ENCODE results near the gene WFIKKN2. TPM values are rescaled to one million over a fixed set of nuclear protein-coding genes. Genes with fewer than 3 reads are reported as not detected.
"Not testable (repeated sequence)": the region's sequence is repeated elsewhere in the genome, so short reads cannot be mapped to it uniquely, and the experiment has no call there.

The WFIKKN2 gene
- total RNA-seq, result not detected in 2 replicates

- intact Hi-C loops (cut with micrococcal nuclease), result no loop called here
Measured at GRCh38 chr17:50835301-50836234, at the start of gene WFIKKN2. TSS of gene WFIKKN2 (plus strand) at chr17:50835586. CDS start at chr17:50835938, 352 bp downstream.

- intact Hi-C loops (cut with micrococcal nuclease), result no loop called here
Measured at GRCh38 chr17:50785946-50786570, 49.3 kb upstream of the WFIKKN2 start.

GRCh38 chr17:50787106-50787505, 48.3 kb upstream of the WFIKKN2 start:
- intact Hi-C loops (cut with micrococcal nuclease), result no loop called here

- intact Hi-C loops (cut with micrococcal nuclease), result no loop called here
Measured at GRCh38 chr17:50790618-50791017, 44.8 kb upstream of the WFIKKN2 start.

GRCh38 chr17:50792132-50792531, 43.3 kb upstream of the WFIKKN2 start:
- intact Hi-C loops (cut with micrococcal nuclease), result no loop called here

GRCh38 chr17:50793007-50793406, 42.4 kb upstream of the WFIKKN2 start:
- intact Hi-C loops (cut with micrococcal nuclease), result no loop called here

- intact Hi-C loops (cut with micrococcal nuclease), result no loop called here
Measured at GRCh38 chr17:50794361-50794760, 41.0 kb upstream of the WFIKKN2 start.

- intact Hi-C loops (cut with micrococcal nuclease), result no loop called here
Measured at GRCh38 chr17:50797135-50797810, 38.1 kb upstream of the WFIKKN2 start.

GRCh38 chr17:50798424-50799288, 36.7 kb upstream of the WFIKKN2 start:
- intact Hi-C loops (cut with micrococcal nuclease), result no loop called here

- intact Hi-C loops (cut with micrococcal nuclease), result no loop called here
Measured at GRCh38 chr17:50799582-50799981, 35.8 kb upstream of the WFIKKN2 start.

GRCh38 chr17:50800196-50800700, 35.1 kb upstream of the WFIKKN2 start:
- intact Hi-C loops (cut with micrococcal nuclease), result no loop called here

GRCh38 chr17:50802609-50803571, 32.5 kb upstream of the WFIKKN2 start:
- intact Hi-C loops (cut with micrococcal nuclease), result no loop called here

- intact Hi-C loops (cut with micrococcal nuclease), result no loop called here
Measured at GRCh38 chr17:50803676-50804075, 31.7 kb upstream of the WFIKKN2 start.

- intact Hi-C loops (cut with micrococcal nuclease), result not testable (repeated sequence)
Measured at GRCh38 chr17:50804749-50805475, 30.5 kb upstream of the WFIKKN2 start.

- intact Hi-C loops (cut with micrococcal nuclease), result no loop called here
Measured at GRCh38 chr17:50805486-50805885, 29.9 kb upstream of the WFIKKN2 start.

- intact Hi-C loops (cut with micrococcal nuclease), result no loop called here
Measured at GRCh38 chr17:50806141-50806643, 29.2 kb upstream of the WFIKKN2 start.

- intact Hi-C loops (cut with micrococcal nuclease), result no loop called here
Measured at GRCh38 chr17:50807009-50807408, 28.4 kb upstream of the WFIKKN2 start.

GRCh38 chr17:50807675-50808074, 27.7 kb upstream of the WFIKKN2 start:
- intact Hi-C loops (cut with micrococcal nuclease), result no loop called here

GRCh38 chr17:50808413-50808812, 27.0 kb upstream of the WFIKKN2 start:
- intact Hi-C loops (cut with micrococcal nuclease), result no loop called here

Data from T-helper 1 cell treated with Interleukin-12 subunit alpha and Interleukin-12 subunit beta and Interleukin-4 antibody, amounts not matched to agents 30 ng/mL and 1 ng/mL, for 36 hours (primary cell).